NCI-H2227 treated with DMSO at 0.1 percent for 48 hours (cell line): ENCODE measurements around the gene CDC42BPB.

ENCODE experiments used
- DNase-seq: peaks from one replicate; lab custom pipeline; 2025; lab: John Stamatoyannopoulos, UW

The CDC42BPB gene

DNA sequence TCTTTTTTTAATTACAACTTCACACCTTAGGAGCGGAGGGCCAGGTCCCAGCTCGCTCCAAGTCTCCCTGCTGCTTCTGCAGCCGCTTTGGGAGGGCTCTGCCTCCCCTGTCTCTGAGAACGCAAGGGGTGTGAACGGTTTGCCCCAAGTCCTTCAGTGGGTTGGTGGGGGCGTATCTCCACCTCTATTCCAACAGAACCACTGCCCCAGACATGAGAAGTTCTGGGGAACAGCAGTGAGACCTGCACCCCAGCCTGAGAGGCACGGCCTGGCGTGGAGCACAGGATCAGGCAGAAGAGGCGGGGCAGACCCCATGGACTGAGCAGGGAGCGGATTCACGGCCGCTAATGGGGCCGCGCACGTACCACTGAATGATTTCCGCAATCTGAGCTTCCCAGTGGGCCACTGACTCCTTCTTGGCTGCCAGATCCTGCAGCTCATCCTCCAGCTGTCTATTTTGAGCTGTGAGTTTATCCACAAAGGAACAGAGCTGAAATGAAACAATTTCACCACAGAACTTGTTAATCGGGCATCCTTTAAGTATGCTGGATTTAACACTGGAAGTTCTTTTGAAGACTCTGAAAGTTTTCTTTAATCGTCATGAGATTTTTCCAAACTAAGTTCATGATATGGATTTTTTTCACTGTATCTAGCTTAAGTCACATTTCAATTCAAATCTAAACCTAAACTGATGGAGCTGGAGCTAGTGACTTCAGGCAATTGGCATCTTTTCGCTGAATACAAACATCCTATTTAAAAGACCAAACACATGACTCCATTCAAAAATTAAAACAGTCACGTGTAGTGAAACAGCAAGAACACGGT, 90.5 kb downstream of the CDC42BPB start:
- no peak for DNase-seq

DNA sequence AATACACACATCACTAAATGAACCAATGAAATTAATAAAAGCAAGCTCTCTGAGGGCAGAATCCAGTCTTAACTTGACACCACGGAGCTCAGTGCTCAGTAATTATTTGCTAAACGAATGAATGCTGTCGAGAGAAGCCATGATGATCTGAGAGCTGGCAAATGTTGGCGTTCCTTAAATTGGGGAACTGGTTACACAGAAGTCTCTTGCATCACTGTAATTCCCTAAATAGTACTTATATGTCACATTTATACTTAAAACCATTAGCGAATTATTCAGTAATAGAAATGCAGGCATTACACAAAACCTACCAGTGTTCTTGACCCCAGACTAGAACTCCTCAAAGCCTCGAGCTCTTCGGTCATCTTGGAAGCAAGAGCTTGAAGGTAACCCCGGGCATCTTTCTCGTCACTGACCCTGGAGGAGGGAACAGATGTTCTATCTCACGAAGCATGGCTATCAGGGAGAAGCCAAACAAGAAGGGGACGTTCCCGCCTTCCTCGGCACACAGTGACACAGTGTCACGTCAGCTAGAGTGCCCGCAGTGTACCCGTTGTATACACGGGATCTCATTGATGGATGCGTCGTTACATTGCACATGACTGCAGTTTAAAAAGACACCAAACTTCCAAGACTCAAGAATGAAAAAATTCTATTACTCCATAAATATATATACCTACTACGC, 91.2 kb downstream of the CDC42BPB start:
- no peak for DNase-seq

DNA sequence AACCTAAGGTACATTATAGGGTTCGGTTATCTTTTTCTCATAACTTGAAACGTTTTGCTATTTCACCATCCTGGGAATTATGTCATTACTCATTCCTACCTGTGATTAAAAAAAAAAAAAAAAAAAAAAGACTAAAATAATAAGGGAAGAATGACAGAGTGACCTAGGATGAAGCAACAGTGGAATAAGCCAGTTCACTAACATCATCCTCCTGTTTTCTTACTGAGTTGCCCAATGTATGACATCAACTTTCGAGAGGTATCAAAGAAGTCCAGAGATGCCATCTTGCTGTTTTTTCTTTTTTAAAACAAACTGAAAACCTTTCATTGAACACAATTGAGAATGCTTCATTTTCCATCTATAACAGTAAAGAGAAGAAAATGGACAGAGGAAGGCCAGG, 92.1 kb downstream of the CDC42BPB start:
- no peak for DNase-seq

DNA sequence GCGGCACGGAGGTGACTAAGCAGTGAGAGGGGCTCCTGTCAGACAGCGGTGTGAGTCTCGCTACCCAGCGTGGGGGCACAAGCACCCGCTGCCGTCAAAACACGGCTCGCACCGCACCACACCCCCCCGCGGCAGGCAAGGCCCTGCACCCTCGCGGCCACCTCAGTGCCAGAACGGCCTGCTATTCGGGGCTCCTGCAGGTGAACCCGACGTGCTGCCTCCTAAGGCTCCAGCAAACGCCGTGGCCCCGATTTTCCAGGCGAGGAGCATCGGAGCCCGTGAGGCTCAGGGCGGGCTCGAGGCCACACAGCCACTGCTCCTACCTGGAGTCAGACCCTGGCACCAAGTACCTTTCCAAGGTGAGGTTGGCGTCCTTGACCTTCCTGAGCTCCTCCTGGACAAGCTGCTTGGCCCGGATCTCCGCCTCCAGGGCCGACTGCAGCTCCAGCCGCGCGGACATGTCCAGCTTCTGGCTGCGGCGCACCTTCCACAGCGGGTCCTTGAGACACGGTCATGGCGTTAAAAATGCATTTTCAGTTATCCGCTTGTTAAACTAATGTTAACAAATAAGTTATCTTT, 93.1 kb downstream of the CDC42BPB start:
- DNase-seq = no peak

DNA sequence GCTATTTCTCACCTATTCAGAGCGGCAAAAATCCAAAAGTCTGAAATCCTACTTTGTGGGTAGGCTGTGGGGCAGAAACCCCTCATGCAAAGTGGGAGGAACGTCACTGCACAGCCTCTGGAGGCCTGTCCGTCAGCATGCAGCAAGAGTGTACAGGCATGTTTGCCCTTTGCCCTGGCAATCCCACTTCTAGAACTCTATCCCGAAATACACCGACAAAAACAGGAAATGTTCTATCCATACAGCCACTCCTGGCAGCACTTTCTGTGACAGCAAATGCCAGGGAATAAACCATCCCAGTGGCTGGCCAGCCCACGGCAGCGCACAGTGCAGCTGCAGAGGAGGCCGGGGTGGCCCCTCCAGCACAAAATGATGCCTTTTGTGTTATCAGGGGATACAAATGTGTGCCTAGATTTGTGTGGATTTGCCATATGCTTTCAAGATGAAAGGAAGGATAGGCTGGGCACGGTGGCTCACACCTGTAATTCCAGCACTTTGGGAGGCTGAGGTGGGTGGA, 95.2 kb downstream of the CDC42BPB start:
- DNase-seq = no peak

DNA sequence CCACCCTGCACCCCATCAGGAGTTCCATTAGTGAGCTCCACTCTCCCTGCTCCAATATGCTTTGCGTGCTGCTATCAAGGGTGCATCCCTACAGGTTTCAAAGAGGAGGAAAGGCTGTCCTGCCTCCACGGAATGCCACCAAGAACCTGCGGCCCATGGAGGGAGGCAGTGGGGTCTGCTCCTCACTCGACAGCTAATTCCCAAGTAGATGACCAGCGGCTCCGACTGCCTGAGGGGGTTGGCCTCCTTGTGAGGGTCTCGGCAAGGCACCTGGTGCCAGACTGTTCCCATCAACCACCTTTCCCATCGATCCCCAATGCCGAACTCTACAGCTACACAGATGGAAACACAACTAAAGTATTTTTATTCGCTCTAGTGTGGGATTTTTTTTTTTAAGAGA, 98.9 kb downstream of the CDC42BPB start:
- DNase-seq = no peak

DNA sequence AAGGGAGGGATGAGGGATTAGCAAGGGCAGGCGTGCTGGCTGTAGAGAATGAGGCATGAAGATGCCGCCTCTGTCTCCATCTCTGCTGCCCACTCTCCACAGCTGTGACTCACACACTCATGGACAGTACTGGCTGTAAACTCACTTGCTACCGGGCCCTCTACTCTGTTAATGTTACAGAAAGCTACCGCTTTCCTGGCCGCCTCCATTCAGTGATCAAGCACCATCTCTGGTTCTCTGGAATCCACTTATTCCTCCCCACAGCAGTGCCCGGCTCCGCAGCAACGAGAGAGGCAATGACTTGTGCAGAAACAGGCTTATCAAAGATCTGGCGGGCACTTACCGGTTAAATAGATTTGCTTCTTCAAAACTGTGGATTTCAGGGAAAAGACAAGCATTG, 100.1 kb downstream of the CDC42BPB start:
- no peak for DNase-seq

DNA sequence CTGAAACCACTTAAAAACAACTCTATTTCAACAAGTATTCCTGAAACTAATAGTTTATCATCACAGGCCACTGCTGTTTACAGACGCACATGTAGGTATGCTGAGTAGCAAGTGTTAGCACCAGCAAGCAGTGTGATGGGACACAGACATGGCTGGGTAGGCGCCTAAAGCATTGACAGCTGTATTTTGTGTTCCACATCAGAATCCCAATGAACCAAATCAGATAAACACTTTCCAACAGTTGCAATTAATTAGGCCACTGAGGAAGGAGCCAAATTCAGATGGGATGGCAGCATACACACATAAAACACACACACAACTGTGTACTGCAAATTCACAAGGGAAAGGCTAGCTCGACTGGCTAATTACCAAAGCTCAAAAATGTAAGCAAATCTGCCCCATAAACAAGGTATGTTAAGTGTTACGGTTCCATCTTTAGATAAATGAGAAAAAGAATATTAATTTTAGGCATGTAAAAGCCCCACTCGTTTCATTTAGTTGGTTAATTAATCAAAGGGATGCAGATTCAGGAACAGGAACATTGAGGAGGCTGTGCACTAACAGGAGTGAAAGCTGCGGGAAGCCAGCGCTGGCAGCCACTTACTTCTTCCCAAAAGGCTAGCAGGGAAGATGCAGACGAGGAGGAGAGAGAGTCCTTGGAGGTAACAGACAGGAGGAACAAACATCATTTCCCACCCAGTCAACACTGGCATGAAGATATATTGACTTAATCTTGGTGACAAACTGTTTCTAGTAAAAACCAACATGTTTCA, 101.5 kb downstream of the CDC42BPB start:
- DNase-seq = no peak

DNA sequence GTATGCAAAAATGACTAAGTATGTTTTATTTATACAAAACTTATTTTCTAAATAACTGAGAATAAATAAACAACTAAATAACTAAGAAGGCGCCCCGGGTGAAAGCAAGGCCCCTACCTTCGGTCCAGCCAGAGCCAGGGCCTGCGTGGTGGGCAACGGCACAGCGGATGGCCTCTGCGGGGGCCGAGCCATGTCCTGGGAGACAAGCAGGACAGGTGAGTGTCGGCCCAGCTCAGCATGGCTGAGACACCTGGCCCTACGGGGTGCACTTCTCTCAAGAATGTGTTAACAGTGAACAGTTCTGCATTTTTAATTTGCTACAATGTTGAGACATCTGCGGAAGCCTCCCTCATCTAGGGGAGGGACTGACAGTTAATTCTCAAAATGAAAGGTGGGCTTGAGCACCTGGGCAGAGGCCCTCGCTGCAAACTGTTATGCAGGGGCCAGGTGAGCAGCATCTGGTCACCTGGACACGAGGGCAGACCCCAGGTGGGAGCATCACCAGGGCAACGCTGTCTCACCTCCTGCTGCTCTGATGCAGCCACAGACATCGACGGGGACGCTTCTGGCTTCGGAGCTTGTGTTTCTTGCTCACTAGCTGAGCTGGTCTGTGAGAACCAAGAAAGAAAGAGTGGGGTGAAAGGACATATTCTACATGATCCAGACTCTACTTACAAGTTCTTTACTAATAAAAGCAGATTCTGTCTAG, 103.1 kb downstream of the CDC42BPB start:
- DNase-seq = no peak

DNA sequence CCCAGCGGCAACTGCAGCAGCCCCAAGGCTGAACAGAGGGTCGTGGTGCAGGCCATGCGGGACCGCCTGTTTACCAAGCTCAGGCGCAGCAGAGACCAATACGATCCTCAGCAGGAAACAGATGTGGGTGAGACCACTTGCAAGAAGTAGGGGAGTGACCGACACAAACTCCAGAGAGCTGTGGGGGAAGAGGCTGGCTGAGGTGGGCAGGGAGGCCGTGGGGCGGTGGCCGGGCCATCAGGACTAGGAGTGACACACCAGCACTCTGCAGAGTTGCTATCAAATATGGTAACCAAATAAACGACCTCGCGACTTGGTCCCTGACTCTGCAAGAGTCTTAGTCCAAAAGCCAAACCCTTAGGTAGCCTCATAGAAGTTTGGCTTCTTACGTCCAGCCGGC, 104.2 kb downstream of the CDC42BPB start:
- DNase-seq = no peak

DNA sequence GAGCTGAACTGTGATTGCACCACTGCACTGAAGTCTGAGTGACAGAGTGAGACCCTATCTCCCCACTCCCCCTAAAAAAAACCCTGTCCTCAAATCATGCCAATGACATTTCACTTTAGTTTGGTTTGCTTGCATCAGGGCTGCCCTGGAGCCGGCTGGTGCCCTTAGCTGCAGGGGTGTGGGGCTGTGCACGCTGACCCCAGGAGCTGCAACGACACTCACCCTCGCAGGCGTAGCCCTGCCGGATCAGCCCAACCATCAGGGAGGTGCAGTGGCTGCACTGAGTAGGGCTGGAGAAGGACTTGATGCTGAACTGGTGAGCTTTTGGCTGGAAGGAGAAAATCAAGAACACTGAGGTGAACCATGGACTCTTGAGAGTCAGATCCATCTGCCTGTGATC, 105.1 kb downstream of the CDC42BPB start:
- no peak for DNase-seq

DNA sequence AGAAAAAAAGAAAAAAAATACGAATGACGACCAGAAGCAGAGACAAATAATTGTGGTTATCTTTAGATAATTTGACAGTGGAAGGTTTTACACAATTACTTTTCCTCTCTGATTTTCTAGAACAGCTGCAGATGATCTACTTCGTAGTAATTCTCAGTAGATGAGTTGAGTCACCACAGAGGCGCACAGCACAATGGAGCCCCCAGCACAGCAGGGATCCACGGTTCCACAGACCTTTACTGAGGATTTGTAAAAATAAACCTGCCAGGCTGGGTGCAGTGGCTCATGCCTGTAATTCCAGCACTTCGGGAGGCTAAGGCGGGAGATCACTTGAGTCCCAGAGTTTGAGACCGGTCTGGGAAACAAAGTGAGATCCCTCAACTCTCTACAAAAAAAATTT, 105.5 kb downstream of the CDC42BPB start:
- DNase-seq = no peak

DNA sequence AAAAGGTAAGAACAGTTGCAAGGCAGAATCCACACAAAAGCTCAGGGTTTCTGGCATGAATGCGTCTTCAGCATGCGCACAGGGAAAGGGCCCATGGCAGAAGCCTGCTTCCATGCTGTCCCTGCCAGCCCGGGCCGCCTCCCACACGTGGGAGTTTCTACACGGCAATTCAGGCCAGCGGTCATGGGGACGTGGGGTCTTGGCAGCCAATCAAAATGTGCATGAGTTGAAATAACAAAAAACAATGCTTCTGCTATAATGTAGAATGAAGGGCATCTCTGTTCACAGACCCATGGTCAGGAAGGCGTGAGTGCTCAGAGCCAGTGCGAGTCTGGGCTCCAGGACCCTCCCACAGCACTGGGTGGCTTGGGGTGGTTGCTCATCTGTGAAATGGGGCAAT, 106.3 kb downstream of the CDC42BPB start:
- no peak for DNase-seq

DNA sequence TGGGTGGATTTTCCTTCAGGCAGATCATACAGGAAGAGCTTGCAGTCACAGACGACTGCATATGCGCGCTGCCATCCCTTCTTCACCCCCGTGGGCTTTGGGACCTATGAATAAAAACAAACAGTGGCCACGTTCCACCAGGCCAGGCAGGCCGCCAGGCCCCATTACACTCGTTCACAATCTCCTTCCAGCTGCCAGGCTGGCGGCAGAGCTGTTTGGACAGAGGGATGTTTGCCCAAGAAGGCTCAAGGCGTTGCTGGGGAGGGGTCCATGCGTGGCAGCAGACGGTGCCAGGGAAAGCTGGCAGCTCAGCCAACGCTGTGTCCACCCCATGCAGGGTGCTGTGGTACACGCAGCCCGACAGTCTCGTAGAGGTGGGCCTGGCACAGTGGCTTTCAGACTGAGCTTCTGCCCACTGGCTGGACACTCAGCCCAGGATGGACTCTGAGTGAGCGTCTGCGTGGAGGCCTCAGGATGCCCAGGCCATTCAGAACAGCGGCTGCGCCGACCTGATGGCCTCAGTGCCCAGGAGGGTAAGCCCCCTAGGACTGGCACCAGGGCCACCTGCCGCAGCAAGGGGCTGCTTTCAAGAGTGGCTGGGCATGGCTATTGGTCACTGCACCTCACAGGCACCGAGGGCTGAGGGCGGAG, 107.4 kb downstream of the CDC42BPB start:
- DNase-seq = no peak

DNA sequence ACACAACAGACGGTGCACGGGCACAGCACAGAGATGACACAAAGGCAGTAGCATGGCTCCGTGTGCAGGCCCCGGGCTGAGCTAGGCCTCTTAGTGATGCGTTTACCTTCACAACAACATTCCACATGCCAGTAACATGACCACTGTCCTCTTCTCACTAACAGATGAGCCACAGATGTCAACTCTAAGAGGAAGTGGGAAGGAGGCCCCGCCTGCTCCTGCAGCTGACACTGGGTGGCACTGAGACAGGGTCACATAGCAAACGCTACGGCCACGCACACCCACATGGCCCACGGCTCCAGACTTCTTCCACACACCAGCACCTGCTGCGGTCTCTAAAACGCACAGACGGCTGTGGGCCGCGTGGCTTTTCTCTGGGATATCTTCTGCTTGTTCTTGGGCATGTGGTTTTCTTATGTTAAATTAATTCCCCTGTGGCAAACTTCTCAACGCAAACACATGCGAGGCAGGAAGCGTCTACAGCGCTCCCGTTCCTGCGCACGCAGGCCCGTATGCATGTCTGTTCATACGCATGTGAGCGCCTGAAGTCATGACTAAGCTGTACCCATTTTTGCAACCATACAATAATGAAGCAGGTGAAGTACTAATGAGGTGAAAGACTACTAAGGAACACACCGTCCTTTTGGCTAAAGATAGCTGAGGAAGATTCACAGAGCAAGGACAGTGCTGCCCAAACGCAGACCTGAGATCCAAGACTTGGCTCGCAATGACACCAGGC, 108.1 kb downstream of the CDC42BPB start:
- no peak for DNase-seq

DNA sequence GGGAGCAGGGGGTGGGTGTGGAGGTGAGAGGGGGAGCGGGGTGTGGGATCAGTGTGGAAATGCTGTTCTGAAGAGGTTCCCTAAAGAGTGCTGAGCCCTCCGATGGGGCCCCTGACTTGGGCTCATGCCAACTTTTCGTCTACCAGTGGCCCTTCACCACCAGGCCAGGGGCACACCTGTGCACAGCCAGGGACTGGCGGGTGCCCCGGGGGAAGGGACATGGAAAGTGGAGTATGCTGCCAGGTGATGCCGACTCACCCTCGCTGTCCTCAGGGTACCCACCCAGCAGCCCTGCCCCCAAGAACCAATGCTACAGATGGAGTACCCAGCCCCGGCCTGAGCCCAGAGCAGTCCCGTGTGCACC, 108.7 kb downstream of the CDC42BPB start:
- no peak for DNase-seq

DNA sequence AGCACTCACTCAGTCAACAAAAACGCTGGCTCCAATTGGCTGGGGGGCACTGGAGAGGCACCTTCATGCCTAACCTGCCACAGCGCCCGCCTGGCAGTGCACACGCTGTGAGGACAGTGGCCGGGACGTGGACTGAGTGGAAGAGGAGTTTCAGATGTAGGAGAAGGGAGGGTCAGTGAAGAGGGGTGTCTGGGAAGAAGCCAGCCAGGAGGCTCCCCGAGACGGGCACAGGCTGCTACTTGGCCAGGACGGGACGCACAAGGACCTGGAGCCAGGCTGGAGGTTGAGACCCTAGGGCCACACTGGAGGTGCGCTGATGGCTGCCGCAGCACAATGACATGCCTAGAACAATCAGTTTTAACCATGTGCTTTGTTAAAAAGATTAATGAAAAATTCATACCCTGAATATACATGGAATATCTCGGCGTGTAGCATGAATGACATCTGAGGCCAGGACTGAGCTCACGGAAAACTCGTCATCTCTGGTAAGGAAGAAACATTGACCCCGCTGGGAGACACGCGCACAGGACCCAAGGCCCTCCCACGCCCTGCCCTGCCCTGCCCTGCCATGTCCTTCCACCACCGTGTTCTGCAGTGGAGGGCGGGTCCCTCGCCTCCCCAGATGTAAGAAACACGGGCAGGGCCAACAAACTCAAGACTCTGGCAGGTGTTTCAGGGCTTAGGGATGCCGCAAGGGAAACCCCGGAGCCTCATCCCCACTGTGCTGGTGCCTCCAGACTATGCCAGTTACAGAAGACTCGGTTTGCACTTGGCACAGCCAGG, 109.8 kb downstream of the CDC42BPB start:
- no peak for DNase-seq

DNA sequence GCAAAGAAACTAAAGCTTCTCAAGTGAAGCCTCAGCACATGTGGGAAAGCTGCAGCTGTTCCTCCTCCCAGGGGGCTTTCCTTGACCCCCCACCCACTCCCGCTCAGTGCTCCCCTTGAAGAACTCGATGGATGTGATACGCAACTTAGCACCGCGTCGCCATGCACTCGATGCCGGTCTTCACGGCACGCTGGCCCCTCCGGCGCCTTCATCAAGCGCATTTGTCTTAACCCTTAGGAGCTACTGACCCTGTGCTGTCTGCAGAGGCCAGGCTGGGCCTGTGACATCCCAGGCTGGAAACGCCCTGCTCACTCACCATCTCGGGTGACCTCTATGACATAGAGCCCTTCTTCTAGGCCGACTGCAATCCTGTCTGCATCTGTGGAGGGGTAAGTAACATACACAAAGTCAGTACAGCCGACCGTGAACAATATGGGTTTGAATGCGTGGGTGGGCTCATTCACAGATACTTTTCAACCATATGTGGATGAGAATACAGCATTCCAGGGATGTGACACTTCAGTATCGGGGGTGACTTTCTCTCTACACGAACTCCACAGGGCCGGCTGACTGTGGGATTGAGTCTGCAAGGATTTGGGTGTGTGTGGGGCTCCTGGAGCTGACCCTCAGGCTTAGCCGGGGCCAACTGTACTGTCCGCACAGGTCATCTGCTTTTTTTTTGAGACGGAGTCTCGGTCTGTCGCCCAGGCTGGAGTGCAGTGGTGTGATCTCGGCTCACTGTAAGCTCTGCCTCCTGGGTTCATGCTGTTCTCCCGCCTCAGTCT, 111.8 kb downstream of the CDC42BPB start:
- DNase-seq = no peak
